ENCODE data around the gene OR10T2.

GRCh38 chr1:158356616-158357015 is 42.6 kb downstream of the OR10T2 start:
- no peak for TF ChIP-seq CTCF (IDR thresholded peaks at IDR 0.05)
- no peak for TF ChIP-seq POLR2A (IDR thresholded peaks at IDR 0.05)
- no peak for TF ChIP-seq POLR2AphosphoS5 (IDR thresholded peaks at IDR 0.05)
- TF ChIP-seq EP300 (IDR thresholded peaks at IDR 0.05) = no peak
